HepG2 (cell line): ENCODE results near the gene ALB. TPM values are rescaled to one million over a fixed set of nuclear protein-coding genes. Genes with fewer than 3 reads are reported as not detected.

Source experiments
- GTF3A ChIP-seq: sonication (generic); formaldehyde crosslinking; conservative IDR thresholded peaks from 2 replicates; pipeline ENCODE4 v1.4.0; 2020; ENCODE audit warnings: mild to moderate bottlenecking, missing genetic modification reagents
- MBNL3 ChIP-seq: fragments of 250-450 bp; sonication (Bioruptor Pico); conservative IDR thresholded peaks from 2 replicates; pipeline ENCODE4 v1.8.0; 2022; ENCODE audit warnings: mild to moderate bottlenecking, inconsistent platforms
- RBAK ChIP-seq: sonication (generic); formaldehyde crosslinking; IDR thresholded peaks from 2 replicates; pipeline ENCODE4 v1.5.1; 2020; ENCODE audit warnings: mild to moderate bottlenecking, missing genetic modification reagents
- ZNF709 ChIP-seq: sonication (generic); formaldehyde crosslinking; IDR thresholded peaks from 2 replicates; pipeline ENCODE4 v1.5.0; 2020; ENCODE audit warnings: mild to moderate bottlenecking, missing genetic modification reagents
- ZSCAN20 ChIP-seq: sonication (generic); formaldehyde crosslinking; IDR thresholded peaks from 2 replicates; pipeline ENCODE4 v1.4.0; 2020; ENCODE audit warnings: missing genetic modification reagents, mild to moderate bottlenecking, borderline replicate concordance
- polyA plus RNA-seq, 8 experiments: library from polyadenylated mRNA; depleted of rRNA in 3 of 8; stranded (reverse) in 7 of 8; unstranded in 1 of 8; fragments of >200 nt; fragmentation: Illumina TruSeq in 4 of 8; extraction: Trizol in 4 of 8; gene quantifications; 2 replicates each; pipeline versions ENCODE4 v1.2.1 to v1.2.3, GENCODE V29; 2011 to 2016; ENCODE audit warnings: low read depth in 4 of 8, missing spikeins in 1 of 8, mixed read lengths in 1 of 8; ENCODE audit not compliant: insufficient read depth in 1 of 8
- total RNA-seq, 5 experiments: library from RNA; depleted of rRNA; stranded (reverse); fragments of >200 nt; fragmentation: Illumina TruSeq; extraction: Trizol; gene quantifications; 2 replicates each; pipeline ENCODE4 v1.2.3, GENCODE V29; 2016; ENCODE audit warnings: low read depth in 1 of 5
- TF ChIP-seq, protein P1 (sequence below): sonication (generic); formaldehyde crosslinking; IDR thresholded peaks from 2 replicates; pipeline ENCODE4 v1.5.1; 2020; ENCODE audit warnings: mild to moderate bottlenecking, missing genetic modification reagents, moderate library complexity
- TF ChIP-seq, protein P2 (sequence below): sonication (generic); formaldehyde crosslinking; IDR thresholded peaks from 2 replicates; pipeline ENCODE4 v1.5.0; 2020; ENCODE audit warnings: mild to moderate bottlenecking, missing genetic modification reagents
- TF ChIP-seq, protein P3 (sequence below), 2 experiments: sonication (generic) in 1 of 2; formaldehyde crosslinking in 1 of 2; IDR thresholded peaks; 2 replicates each; pipeline versions ENCODE4 v1.6.1 to v1.9.0; 2014 to 2022; ENCODE audit warnings: antibody characterized with exemption in 1 of 2, borderline replicate concordance in 1 of 2, inconsistent platforms in 1 of 2, low read depth in 1 of 2, missing genetic modification reagents in 1 of 2
- TF ChIP-seq, protein P4 (sequence below), 2 experiments: sonication (generic) in 1 of 2; formaldehyde crosslinking in 1 of 2; IDR thresholded peaks; 2 replicates each; pipeline versions ENCODE4 v1.4.0 to v1.6.1; 2018 to 2020; ENCODE audit warnings: missing genetic modification reagents in 2 of 2, borderline replicate concordance in 1 of 2, low read depth in 1 of 2, mild to moderate bottlenecking in 1 of 2, missing biosample characterization in 1 of 2
- TF ChIP-seq, protein P5 (sequence below): IDR thresholded peaks from 2 replicates; pipeline ENCODE4 v1.6.1; 2016; ENCODE audit warnings: missing compliant biosample characterization, missing genetic modification reagents, borderline replicate concordance

Gene ALB
- total and polyA plus RNA-seq, 2 of the 13 experiments (the other 11 are each of a cell fraction or from before 2014, with no cell fraction given), result 22,259 to 22,625 TPM

DNA sequence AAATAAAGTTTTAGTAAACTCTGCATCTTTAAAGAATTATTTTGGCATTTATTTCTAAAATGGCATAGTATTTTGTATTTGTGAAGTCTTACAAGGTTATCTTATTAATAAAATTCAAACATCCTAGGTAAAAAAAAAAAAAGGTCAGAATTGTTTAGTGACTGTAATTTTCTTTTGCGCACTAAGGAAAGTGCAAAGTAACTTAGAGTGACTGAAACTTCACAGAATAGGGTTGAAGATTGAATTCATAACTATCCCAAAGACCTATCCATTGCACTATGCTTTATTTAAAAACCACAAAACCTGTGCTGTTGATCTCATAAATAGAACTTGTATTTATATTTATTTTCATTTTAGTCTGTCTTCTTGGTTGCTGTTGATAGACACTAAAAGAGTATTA, 370 bp downstream of the ALB start (continued):
- TF ChIP-seq RBAK (CRISPR knock-in tag) (no peak), GTF3A (CRISPR knock-in tag) (no peak), MBNL3 (no peak), ZSCAN20 (no peak), ZNF709 (CRISPR knock-in tag) (no peak)
- TF ChIP-seq, protein P1, sequence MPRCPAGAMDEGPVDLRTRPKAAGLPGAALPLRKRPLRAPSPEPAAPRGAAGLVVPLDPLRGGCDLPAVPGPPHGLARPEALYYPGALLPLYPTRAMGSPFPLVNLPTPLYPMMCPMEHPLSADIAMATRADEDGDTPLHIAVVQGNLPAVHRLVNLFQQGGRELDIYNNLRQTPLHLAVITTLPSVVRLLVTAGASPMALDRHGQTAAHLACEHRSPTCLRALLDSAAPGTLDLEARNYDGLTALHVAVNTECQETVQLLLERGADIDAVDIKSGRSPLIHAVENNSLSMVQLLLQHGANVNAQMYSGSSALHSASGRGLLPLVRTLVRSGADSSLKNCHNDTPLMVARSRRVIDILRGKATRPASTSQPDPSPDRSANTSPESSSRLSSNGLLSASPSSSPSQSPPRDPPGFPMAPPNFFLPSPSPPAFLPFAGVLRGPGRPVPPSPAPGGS (CRISPR knock-in tag), result no peak
- TF ChIP-seq, protein P2, sequence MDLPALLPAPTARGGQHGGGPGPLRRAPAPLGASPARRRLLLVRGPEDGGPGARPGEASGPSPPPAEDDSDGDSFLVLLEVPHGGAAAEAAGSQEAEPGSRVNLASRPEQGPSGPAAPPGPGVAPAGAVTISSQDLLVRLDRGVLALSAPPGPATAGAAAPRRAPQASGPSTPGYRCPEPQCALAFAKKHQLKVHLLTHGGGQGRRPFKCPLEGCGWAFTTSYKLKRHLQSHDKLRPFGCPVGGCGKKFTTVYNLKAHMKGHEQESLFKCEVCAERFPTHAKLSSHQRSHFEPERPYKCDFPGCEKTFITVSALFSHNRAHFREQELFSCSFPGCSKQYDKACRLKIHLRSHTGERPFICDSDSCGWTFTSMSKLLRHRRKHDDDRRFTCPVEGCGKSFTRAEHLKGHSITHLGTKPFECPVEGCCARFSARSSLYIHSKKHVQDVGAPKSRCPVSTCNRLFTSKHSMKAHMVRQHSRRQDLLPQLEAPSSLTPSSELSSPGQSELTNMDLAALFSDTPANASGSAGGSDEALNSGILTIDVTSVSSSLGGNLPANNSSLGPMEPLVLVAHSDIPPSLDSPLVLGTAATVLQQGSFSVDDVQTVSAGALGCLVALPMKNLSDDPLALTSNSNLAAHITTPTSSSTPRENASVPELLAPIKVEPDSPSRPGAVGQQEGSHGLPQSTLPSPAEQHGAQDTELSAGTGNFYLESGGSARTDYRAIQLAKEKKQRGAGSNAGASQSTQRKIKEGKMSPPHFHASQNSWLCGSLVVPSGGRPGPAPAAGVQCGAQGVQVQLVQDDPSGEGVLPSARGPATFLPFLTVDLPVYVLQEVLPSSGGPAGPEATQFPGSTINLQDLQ (CRISPR knock-in tag), result no peak
- TF ChIP-seq, protein P3, sequence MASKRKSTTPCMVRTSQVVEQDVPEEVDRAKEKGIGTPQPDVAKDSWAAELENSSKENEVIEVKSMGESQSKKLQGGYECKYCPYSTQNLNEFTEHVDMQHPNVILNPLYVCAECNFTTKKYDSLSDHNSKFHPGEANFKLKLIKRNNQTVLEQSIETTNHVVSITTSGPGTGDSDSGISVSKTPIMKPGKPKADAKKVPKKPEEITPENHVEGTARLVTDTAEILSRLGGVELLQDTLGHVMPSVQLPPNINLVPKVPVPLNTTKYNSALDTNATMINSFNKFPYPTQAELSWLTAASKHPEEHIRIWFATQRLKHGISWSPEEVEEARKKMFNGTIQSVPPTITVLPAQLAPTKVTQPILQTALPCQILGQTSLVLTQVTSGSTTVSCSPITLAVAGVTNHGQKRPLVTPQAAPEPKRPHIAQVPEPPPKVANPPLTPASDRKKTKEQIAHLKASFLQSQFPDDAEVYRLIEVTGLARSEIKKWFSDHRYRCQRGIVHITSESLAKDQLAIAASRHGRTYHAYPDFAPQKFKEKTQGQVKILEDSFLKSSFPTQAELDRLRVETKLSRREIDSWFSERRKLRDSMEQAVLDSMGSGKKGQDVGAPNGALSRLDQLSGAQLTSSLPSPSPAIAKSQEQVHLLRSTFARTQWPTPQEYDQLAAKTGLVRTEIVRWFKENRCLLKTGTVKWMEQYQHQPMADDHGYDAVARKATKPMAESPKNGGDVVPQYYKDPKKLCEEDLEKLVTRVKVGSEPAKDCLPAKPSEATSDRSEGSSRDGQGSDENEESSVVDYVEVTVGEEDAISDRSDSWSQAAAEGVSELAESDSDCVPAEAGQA (IDR thresholded peaks at IDR 0.05; ENCODE audit: low read depth), result no peak
- TF ChIP-seq, protein P3 (CRISPR knock-in tag; IDR thresholded peaks at IDR 0.05; ENCODE audit: borderline replicate concordance), result no peak
- TF ChIP-seq, protein P4, sequence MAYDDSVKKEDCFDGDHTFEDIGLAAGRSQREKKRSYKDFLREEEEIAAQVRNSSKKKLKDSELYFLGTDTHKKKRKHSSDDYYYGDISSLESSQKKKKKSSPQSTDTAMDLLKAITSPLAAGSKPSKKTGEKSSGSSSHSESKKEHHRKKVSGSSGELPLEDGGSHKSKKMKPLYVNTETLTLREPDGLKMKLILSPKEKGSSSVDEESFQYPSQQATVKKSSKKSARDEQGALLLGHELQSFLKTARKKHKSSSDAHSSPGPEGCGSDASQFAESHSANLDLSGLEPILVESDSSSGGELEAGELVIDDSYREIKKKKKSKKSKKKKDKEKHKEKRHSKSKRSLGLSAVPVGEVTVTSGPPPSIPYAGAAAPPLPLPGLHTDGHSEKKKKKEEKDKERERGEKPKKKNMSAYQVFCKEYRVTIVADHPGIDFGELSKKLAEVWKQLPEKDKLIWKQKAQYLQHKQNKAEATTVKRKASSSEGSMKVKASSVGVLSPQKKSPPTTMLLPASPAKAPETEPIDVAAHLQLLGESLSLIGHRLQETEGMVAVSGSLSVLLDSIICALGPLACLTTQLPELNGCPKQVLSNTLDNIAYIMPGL (CRISPR knock-in tag; IDR thresholded peaks at IDR 0.05; ENCODE audit: borderline replicate concordance in 1 of 2, low read depth in 1 of 2), result peak in 1 of 2 experiments; percentile 7; a peak in 1 of 4 replicates
- TF ChIP-seq, protein P5, sequence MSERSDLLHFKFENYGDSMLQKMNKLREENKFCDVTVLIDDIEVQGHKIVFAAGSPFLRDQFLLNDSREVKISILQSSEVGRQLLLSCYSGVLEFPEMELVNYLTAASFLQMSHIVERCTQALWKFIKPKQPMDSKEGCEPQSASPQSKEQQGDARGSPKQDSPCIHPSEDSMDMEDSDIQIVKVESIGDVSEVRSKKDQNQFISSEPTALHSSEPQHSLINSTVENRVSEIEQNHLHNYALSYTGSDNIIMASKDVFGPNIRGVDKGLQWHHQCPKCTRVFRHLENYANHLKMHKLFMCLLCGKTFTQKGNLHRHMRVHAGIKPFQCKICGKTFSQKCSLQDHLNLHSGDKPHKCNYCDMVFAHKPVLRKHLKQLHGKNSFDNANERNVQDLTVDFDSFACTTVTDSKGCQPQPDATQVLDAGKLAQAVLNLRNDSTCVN, result no peak
